ENCODE results near the gene PROB1.
"Not testable (repeated sequence)": the region's sequence is repeated elsewhere in the genome, so short reads cannot be mapped to it uniquely, and the experiment has no call there.

PROB1 gene

DNA sequence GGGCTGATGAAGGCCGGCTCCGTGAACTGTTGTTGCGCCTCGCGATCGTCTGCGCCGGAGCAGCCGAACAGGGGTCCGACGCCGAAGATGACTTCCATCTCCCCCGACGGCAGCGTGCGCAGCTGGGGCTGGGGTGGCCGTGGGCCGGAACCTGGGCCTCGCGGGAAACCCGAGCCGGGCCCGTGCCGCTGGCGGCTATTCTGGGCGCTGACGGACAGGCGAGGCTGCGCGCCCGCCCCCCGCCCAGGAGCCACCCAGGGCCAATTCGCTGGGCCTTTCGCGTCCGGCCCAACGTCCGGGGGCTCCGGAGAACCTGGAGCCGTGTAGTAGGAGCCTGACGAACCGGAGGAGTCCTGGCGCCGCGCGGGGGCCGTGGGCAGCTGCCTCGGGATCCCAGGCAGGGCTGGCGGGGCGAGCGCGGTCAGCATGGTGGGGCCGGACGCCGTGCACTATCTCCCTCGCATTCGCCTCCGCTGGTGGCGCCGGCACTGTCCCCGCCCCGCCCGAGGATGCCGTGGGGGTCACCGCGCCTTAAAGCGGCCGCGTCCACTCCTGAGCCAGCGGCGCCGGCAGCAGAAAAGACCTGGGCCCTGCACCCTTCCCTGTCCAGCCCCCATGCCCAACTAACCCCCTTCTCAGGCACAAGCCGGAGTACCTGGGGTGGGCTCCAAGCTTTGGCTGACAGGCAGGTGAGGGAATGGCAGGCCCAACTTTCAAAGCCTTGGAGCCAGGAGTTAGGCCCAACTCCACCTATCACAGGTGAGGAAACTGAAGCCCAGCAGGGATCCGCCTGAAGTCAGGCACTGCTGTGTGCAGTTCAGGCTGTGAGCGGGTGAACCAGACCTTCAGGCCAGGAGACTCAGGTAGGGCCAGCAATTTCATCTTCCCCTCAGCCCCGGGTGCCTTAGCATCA, at the start of gene PROB1:
PROB1 (minus strand) TSS at position 451 of the 913 bp plus-strand sequence; CDS start at position 428, 23 bp downstream.
- DNase-seq: peak in 3 of 42 donors; percentile 11 to 37 (median 15)
- intact Hi-C loops (cut with DNase I): no loop called here

- intact Hi-C loops (cut with DNase I): no loop called here
- peak in 2 of 42 donors; percentile 5 to 10 for DNase-seq
These were observed 49.0 kb upstream of the PROB1 start for GRCh38 chr5:139443831-139444453.

DNA sequence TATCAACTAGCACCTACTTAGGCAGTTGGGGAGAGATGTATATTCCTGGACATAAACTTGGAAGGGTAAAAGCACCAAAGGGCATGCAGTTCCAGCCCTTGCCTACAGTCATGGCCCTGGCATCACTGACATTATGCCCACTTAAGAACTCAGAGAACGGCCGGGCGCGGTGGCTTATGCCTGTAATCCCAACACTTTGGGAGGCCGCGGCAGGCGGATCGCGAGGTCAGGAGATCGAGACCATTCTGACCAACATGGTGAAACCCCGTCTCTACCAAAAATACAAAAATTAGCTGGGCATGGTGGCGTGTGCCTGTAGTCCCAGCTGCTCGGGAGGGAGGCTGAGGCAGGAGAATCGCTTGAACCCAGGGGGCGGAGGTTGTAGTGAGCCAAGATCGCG, 45.5 kb upstream of the PROB1 start:
- intact Hi-C loops (cut with DNase I): not testable (repeated sequence)
- DNase-seq: peak in 1 of 42 donors; percentile 27

DNA sequence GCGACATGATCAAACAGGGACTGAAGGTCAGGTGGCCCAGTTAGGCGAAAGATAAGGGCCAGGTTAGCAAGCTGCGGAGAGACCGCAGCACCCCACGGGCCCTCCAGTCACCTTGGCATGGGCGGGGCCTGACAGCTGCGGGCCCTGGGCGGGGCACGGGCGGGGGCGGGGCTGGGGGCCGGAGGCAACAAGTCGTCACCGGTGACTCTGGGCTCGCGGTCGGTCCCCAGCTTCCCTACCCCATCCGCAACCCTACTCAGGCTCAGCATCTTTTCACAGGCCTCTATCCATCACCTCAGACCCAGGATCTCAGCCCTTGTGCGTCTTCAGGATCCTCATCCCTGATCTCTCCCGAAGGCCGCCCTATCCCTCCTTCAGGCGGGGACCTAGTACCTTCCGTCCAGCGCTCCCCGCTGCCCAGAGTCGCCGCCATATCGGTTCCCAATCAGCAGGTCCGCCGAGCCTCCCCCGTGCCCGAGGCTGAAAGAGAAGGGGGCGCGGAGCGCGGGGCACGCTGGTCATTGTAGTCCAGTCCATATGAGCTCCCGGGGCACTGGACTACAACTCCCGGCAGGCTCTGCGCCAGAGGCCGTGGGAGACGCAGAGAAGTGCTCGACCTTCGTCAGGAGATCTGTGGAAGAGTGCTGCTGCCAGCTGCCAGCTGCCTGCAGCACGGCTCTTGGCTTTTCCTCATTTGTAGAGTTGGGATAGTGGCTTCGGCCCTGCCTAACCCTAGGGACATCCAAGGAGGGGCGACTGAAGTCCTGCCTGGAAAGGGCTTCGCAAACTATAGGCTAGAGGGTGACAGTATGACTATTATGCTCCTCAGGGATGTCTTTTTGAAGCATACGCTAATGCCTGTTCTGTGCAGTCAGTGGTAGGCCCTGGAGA, 44.4 kb upstream of the PROB1 start, which contains the start of gene DNAJC18:
DNAJC18 (minus strand) TSS at position 513 of the 891 bp plus-strand sequence; CDS start at position 433, 80 bp downstream.
- intact Hi-C loops (cut with DNase I): no loop called here

DNA sequence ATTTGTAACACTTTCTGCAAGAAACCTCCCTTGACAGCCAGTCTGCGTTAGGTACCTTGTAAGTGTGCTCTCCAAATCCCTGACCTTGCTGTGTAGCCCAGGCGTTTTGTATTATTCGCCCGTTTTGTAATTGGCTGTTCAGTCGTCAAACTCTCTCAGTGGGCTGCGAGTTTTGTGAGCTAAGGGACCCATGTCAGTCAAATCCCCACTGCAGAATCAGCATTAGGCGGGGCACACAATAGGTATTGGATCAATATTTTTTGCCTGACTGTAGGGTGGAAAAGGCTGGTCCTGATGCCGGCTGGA, 43.8 kb upstream of the PROB1 start:
- no peak for DNase-seq
- intact Hi-C loops (cut with DNase I): no loop called here

More for the DNA sequence above, 44.4 kb upstream of the PROB1 start, which contains the start of gene DNAJC18:
- DNase-seq: peak; percentile 96 to 99 (median 98)

DNA sequence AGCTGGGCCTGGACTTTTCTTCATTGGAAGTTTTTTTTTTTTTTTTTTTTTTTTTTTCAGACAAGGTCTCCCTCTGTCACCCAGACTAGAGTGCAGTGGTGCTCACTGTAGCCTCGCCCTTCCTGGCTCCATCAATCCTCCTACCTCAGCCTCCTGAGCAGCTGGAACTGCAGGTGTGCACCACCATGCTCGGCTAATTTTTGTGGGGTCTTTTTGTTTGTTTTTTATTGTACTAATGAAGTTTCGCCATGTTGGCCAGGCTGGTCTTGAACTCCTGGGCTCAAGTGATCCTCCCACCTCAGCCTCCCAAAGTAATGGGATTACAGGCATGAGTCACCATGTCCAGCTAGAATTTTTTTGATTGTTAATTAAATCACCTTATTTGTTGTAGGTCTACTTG, 40.8 kb upstream of the PROB1 start:
- peak in 2 of 42 donors; percentile 12 to 19 for DNase-seq
- intact Hi-C loops (cut with DNase I): no loop called here

- no peak for DNase-seq
- intact Hi-C loops (cut with DNase I): no loop called here
These were observed 36.8 kb upstream of the PROB1 start for GRCh38 chr5:139431706-139432105.

GRCh38 chr5:139430015-139430414, 35.1 kb upstream of the PROB1 start:
- intact Hi-C loops (cut with DNase I): no loop called here
- DNase-seq: no peak

DNA sequence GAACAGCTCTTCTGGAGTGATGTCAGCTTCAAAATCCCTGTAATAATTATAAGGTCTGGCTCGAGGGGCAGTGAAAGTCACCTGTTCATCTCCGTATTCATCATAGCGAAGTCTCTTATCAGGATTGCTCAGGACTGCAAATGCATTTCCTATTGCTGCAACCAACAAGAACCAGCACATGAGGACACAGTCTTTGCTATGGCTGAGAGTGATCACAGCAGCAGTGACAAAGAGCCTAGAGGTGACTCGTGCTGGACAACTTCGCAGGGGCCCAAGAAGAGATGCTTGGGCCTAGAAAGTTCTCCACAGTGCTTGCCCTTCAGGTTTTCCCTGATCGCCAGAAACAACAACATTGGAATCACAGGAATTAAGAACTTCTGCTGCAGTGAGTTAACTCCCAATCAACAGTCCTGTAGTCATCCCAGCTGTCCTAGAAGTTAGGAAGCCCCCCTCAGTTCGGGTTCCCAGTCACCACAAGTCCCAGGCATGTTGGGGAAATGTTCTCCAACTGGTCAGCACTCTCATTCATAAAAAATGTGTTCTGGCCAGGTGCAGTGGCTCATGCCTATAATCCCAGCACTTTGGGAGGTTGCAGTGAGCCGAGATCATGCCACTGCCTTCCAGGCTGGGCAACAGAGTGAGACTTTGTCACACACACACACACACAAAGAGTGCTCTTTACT, 31.4 kb upstream of the PROB1 start:
- intact Hi-C loops (cut with DNase I): loop anchor here (10.0 kb wide), 1 partner anchor 338 kb away; no protein-coding TSS in a partner anchor
- DNase-seq: peak in 1 of 42 donors; percentile 22

DNA sequence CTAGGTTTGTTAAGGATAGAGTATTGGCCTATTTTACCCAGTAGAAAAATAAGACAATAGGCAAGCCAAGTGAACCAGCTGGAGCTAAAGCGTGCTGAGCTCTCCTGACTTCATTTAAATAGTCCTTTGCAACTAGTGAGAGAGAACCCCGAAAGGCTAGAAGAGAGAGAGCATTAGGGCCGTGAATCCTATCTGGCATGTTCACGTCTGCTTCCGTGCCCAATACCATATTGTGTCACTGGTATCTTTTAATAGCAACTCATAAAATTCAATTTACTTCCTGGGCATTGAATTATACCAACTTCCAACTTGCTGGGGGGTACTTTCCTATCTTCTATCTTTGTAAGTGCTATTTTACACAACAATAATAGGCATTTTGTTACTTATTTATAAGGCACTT, 30.6 kb upstream of the PROB1 start:
- intact Hi-C loops (cut with DNase I): loop anchor here (10.0 kb wide), 1 partner anchor 339 kb away; no protein-coding TSS in a partner anchor
- peak in 1 of 42 donors; percentile 18 for DNase-seq

- intact Hi-C loops (cut with DNase I): loop anchor here (5.0 to 10.0 kb wide), 2 partner anchors 95 to 342 kb away; no protein-coding TSS in a partner anchor
- peak in 23 of 42 donors; percentile 17 to 82 (median 55) for DNase-seq
These were observed 27.5 kb upstream of the PROB1 start for GRCh38 chr5:139422307-139422893.

DNA sequence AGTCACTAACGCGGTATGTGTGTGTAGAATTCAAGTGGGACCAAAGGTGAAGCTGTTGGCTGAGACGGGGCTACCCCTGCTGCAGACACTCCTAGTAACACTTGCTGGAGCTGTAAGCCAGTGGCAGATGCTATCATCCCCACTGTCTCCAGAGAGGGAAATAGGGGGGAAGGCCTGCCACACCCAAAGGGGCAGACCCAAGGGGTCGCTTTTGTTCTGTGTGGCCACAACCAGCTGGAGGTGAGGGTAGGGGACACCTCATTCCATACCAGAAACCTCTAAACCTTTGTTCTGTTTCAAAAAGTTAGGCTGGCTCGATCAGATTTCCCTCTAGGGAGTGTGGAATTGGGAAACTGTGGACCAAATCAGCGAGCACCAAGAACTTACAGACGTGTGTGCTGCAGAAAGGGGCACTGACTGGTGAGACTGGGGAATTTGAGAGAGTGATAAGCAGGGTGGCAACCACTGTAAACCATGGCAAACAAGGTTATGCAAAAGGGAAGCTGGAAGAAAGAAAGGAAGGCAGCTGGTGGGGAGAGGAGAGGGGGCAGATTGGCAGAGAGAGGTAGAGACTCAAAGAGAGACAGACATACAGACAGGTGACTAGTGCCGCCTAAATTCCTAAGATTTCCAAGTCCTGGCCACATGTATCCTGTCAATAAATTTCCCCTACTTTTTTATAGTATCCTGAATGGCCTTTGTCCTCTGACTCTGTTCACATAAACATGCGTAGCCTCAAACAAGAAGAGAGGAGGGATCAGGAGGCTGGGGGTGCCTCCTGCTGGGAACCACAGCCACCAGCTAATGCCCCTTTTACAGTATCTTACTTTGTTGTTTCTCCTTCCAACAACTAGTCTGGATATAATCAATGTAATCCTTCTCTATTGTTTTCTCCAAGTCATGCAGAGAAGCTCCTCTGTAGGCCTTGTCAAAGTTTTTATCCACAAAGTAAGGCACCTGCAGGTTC, 24.6 kb upstream of the PROB1 start:
- intact Hi-C loops (cut with DNase I): loop anchor here (5.0 to 10.0 kb wide), 3 partner anchors 98 to 345 kb away; partner anchors contain the start of gene UBE2D2
- peak in 2 of 42 donors; percentile 3 to 12 for DNase-seq

DNA sequence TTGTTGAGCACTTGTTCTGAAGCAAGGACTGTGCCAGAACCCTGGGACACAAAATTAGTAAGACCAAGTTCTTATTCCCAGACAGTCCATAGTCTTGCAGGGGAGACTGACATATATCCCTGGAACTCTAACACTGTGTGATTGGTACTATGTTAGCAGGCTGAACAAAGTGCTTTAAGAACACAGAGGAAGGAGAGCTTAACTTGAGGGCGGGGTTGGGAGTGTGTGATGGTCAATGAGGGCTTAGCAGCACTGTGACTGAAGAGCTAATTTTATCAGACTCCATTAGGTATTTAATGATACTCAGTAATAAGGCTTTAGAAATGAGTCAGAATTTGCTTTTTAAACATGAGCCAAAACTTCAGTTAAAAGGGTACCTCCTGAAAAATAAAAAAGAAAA, 23.9 kb upstream of the PROB1 start:
- intact Hi-C loops (cut with DNase I): loop anchor here (10.0 kb wide), 1 partner anchor 146 kb away; the partner anchor contains the start of gene UBE2D2
- peak in 2 of 42 donors; percentile 1 to 8 for DNase-seq

GRCh38 chr5:139417214-139417613, 22.3 kb upstream of the PROB1 start:
- peak in 14 of 42 donors; percentile 16 to 78 (median 47) for DNase-seq
- intact Hi-C loops (cut with DNase I): loop anchor here (10.0 kb wide), 1 partner anchor 148 kb away; the partner anchor contains the start of gene UBE2D2

- peak in 2 of 42 donors; percentile 24 to 38 for DNase-seq
- intact Hi-C loops (cut with DNase I): loop anchor here (10.0 kb wide), 1 partner anchor 148 kb away; the partner anchor contains the start of gene UBE2D2
These were observed 21.7 kb upstream of the PROB1 start for GRCh38 chr5:139416651-139417050.

- no peak for DNase-seq
- intact Hi-C loops (cut with DNase I): loop anchor here (10.0 kb wide), 1 partner anchor 149 kb away; the partner anchor contains the start of gene UBE2D2
These were observed 21.0 kb upstream of the PROB1 start for GRCh38 chr5:139415869-139416268.
